Parathyroid adenoma (tissue), 2 donors: ENCODE measurements around the gene MYH6.

Source experiments
- H2AFZ ChIP-seq: fragments of 300-600 bp; sonication (generic); one replicate; pipeline ENCODE4 v1.7.0; 2017; ENCODE audit warnings: antibody characterized with exemption, mild to moderate bottlenecking
- H3K27ac ChIP-seq: fragments of 300-600 bp; sonication (generic); one replicate; pipeline ENCODE4 v1.7.0; 2017
- H3K27me3 ChIP-seq: fragments of 300-600 bp; sonication (generic); one replicate; pipeline ENCODE4 v1.7.0; 2017; ENCODE audit warnings: low read length; ENCODE audit not compliant: control insufficient read depth, insufficient read depth
- H3K36me3 ChIP-seq: fragments of 300-600 bp; sonication (generic); one replicate; pipeline ENCODE4 v1.7.0; 2017; ENCODE audit warnings: low read length; ENCODE audit not compliant: control insufficient read depth, insufficient read depth
- H3K4me1 ChIP-seq: fragments of 300-600 bp; sonication (generic); one replicate; pipeline ENCODE4 v1.7.0; 2017; ENCODE audit warnings: control low read depth
- H3K4me2 ChIP-seq: fragments of 300-600 bp; sonication (generic); one replicate; pipeline ENCODE4 v1.7.0; 2017; ENCODE audit warnings: low read length
- H3K4me3 ChIP-seq: fragments of 300-600 bp; sonication (generic); one replicate; pipeline ENCODE4 v1.7.0; 2017; ENCODE audit warnings: low read depth, low read length
- H3K79me2 ChIP-seq: fragments of 300-600 bp; sonication (generic); one replicate; pipeline ENCODE4 v1.7.0; 2017; ENCODE audit warnings: control low read depth
- H3K9ac ChIP-seq: fragments of 300-600 bp; sonication (generic); one replicate; pipeline ENCODE4 v1.7.0; 2017; ENCODE audit warnings: mild to moderate bottlenecking
- H3K9me3 ChIP-seq: fragments of 300-600 bp; sonication (generic); one replicate; pipeline ENCODE4 v1.7.0; 2017; ENCODE audit warnings: low read length; ENCODE audit not compliant: control insufficient read depth
- CTCF ChIP-seq: fragments of 300-600 bp; sonication (generic); IDR thresholded peaks from one replicate; pipeline ENCODE4 v1.7.0; 2017; ENCODE audit warnings: antibody characterized with exemption, mild to moderate bottlenecking
- donor health status: primary hyperparathyroidism.

The MYH6 gene

GRCh38 chr14:23345987-23346692 is 61.9 kb downstream of the MYH6 start:
- Histone ChIP-seq H3K4me3 (no peak overlapping the region), H3K27me3 (no peaks in the 10 kb centered on the region), H3K79me2 (no peaks in the 10 kb centered on the region), H3K9ac (no peak overlapping the region), H3K27ac (no peak overlapping the region), H3K4me2 (no peak overlapping the region), H2AFZ (no peak overlapping the region), H3K4me1 (no peaks in the 10 kb centered on the region), H3K9me3 (no peaks in the 10 kb centered on the region), H3K36me3 (no peaks in the 10 kb centered on the region)
- no peak for TF ChIP-seq CTCF

GRCh38 chr14:23344481-23344880 is 63.6 kb downstream of the MYH6 start:
- Histone ChIP-seq H3K9ac (no peak overlapping the region), H3K4me1 (no peaks in the 10 kb centered on the region), H2AFZ (no peak overlapping the region), H3K9me3 (no peaks in the 10 kb centered on the region), H3K36me3 (no peaks in the 10 kb centered on the region), H3K4me3 (no peak overlapping the region), H3K27me3 (no peaks in the 10 kb centered on the region), H3K4me2 (no peak overlapping the region), H3K79me2 (no peaks in the 10 kb centered on the region), H3K27ac (no peak overlapping the region)
- no peak for TF ChIP-seq CTCF

- no peak overlapping the region for H3K4me3 ChIP-seq
- TF ChIP-seq CTCF, result no peak
These were observed 68.4 kb downstream of the MYH6 start for GRCh38 chr14:23339506-23340268.

GRCh38 chr14:23335623-23336022 is 72.5 kb downstream of the MYH6 start:
- no peaks in the 10 kb centered on the region for H3K9me3 ChIP-seq
- no peak overlapping the region for H3K4me2 ChIP-seq
- H3K9ac ChIP-seq, result no peak overlapping the region
- H3K36me3 ChIP-seq, result no peaks in the 10 kb centered on the region
- no peak overlapping the region for H3K27ac ChIP-seq
- no peak overlapping the region for H3K4me3 ChIP-seq
- no peak overlapping the region for H2AFZ ChIP-seq
- no peaks in the 10 kb centered on the region for H3K27me3 ChIP-seq
- no peaks in the 10 kb centered on the region for H3K4me1 ChIP-seq
- no peak for TF ChIP-seq CTCF
- no peaks in the 10 kb centered on the region for H3K79me2 ChIP-seq

More at GRCh38 chr14:23339506-23340268, 68.4 kb downstream of the MYH6 start:
- Histone ChIP-seq H3K36me3 (no peaks in the 10 kb centered on the region), H3K4me1 (no peaks in the 10 kb centered on the region), H3K9me3 (no peaks in the 10 kb centered on the region), H2AFZ (no peak overlapping the region), H3K4me2 (no peak overlapping the region), H3K9ac (no peak overlapping the region), H3K79me2 (no peaks in the 10 kb centered on the region), H3K27me3 (no peaks in the 10 kb centered on the region), H3K27ac (no peak overlapping the region)
